IPS-NIHi7 (cell line): ENCODE data around the gene LIMK2.

Source experiments
- DNase-seq: peaks from one replicate; pipeline ENCODE4 v3.0.0; 2012; ENCODE audit warnings: mixed read lengths; ENCODE audit errors: extremely low spot score

Gene LIMK2

GRCh38 chr22:31272522-31273446 lies 60.7 kb downstream of the LIMK2 start:
- DNase-seq = peak; percentile 82

- DNase-seq = no peak
These were observed 61.9 kb downstream of the LIMK2 start for GRCh38 chr22:31274017-31274416.

DNA sequence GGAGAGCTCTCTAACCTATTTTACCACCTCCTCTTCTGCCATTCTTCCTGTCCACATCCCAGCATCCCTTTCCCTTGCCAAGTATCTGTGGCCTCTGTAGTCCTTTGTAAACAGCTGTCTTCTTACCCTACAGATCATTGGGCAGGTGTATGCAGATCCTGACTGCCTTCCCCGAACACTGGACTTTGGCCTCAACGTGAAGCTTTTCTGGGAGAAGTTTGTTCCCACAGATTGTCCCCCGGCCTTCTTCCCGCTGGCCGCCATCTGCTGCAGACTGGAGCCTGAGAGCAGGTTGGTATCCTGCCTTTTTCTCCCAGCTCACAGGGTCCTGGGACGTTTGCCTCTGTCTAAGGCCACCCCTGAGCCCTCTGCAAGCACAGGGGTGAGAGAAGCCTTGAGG lies 62.9 kb downstream of the LIMK2 start:
- no peak for DNase-seq

DNA sequence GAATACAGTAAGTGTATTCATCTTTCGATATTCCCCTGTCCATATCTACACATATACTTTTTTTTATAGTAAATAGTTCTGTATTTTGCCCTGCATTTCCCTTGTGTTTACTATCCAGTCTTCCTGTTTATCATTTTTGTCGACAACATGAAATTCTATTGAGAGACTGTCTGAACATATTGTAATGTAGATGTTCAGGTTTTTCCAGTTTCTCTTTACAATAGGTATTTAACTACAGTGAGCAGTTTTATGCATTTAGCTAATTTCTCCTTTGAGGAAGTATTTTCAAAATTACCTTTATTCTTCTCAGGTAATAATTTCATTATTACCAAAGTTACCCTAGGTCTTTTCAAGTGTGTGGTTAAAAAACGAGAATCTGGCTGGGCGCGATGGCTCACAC lies 63.5 kb downstream of the LIMK2 start:
- DNase-seq = no peak

- no peak for DNase-seq
These were observed 64.5 kb downstream of the LIMK2 start for GRCh38 chr22:31276426-31277167.

DNA sequence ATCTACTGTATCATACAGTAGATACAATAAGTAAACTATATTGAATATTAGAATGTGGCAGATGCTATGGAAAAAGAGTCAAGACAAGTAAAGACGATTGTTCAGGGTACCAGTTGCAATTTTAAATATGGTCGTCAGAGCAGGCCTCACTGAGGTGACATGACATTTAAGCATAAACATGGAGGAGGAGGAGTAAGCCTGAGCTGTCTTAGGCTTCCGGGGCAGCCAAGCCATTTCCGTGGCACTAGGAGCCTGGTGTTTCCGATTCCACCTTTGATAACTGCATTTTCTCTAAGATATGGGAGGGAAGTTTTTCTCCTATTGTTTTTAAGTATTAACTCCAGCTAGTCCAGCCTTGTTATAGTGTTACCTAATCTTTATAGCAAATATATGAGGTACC lies 65.6 kb downstream of the LIMK2 start:
- DNase-seq = no peak

GRCh38 chr22:31278151-31278621 lies 66.1 kb downstream of the LIMK2 start:
- DNase-seq = no peak

DNA sequence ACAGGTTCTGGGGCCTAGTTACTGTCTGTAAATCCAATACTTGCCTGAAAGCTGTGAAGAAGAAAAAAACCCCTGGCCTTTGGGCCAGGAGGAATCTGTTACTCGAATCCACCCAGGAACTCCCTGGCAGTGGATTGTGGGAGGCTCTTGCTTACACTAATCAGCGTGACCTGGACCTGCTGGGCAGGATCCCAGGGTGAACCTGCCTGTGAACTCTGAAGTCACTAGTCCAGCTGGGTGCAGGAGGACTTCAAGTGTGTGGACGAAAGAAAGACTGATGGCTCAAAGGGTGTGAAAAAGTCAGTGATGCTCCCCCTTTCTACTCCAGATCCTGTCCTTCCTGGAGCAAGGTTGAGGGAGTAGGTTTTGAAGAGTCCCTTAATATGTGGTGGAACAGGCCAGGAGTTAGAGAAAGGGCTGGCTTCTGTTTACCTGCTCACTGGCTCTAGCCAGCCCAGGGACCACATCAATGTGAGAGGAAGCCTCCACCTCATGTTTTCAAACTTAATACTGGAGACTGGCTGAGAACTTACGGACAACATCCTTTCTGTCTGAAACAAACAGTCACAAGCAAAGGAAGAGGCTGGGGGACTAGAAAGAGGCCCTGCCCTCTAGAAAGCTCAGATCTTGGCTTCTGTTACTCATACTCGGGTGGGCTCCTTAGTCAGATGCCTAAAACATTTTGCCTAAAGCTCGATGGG lies 66.7 kb downstream of the LIMK2 start:
- DNase-seq = no peak

DNA sequence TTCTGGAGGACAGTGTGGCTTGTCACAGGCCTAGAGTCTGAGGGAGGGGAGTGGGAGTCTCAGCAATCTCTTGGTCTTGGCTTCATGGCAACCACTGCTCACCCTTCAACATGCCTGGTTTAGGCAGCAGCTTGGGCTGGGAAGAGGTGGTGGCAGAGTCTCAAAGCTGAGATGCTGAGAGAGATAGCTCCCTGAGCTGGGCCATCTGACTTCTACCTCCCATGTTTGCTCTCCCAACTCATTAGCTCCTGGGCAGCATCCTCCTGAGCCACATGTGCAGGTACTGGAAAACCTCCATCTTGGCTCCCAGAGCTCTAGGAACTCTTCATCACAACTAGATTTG lies 67.2 kb downstream of the LIMK2 start:
- DNase-seq = no peak

DNA sequence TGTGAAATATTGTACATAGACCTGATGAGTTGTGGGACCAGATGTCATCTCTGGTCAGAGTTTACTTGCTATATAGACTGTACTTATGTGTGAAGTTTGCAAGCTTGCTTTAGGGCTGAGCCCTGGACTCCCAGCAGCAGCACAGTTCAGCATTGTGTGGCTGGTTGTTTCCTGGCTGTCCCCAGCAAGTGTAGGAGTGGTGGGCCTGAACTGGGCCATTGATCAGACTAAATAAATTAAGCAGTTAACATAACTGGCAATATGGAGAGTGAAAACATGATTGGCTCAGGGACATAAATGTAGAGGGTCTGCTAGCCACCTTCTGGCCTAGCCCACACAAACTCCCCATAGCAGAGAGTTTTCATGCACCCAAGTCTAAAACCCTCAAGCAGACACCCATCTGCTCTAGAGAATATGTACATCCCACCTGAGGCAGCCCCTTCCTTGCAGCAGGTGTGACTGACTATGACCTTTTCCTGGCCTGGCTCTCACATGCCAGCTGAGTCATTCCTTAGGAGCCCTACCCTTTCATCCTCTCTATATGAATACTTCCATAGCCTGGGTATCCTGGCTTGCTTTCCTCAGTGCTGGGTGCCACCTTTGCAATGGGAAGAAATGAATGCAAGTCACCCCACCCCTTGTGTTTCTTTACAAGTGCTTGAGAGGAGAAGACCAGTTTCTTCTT lies 67.9 kb downstream of the LIMK2 start:
- DNase-seq = no peak

GRCh38 chr22:31281733-31282132 lies 69.6 kb downstream of the LIMK2 start:
- no peak for DNase-seq

- no peak for DNase-seq
These were observed 70.8 kb downstream of the LIMK2 start for GRCh38 chr22:31282748-31283468.

GRCh38 chr22:31284281-31285155 lies 72.4 kb downstream of the LIMK2 start:
- no peak for DNase-seq

DNA sequence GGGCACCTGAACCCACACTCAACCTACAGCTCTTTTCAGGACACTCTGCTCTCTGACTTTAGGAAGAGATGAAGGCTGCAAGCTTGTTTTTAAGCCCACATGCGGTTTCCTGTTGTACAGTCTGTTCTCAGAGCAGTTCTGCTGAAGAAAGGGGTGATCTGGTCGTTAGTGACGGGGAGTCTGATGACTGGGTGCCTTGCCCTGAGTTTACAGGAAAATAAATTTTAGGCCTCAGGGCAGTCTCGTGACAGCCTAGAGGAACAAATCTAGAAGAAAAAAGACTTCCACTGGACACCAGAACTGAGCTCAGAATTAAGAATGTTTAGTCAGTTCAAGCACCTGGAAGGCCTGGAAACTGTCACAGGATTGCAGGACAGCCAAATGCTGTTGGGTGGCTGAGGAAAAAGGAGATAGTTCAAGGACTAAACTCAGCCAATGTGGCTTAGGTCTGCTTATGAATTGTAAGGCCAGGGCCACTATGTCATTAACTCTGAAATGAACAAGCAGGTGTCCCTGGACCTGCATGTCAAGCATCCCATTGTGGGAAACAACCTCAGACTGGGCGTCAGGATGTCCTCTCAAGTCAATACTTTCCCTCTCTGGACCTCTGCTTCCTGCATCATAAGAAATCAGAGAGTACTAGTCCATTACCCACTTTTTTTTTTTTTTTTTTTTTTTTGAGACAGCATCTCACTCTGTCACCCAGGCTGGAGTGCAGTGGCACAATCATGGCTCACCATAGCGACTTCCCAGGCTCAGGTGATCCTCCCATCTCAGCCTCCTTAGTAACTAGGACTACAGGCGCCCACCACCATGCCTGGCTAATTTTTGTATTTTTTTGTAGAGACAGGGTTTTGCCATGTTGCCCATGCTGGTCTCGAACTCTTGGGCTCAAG lies 74.5 kb downstream of the LIMK2 start:
- no peak for DNase-seq

DNA sequence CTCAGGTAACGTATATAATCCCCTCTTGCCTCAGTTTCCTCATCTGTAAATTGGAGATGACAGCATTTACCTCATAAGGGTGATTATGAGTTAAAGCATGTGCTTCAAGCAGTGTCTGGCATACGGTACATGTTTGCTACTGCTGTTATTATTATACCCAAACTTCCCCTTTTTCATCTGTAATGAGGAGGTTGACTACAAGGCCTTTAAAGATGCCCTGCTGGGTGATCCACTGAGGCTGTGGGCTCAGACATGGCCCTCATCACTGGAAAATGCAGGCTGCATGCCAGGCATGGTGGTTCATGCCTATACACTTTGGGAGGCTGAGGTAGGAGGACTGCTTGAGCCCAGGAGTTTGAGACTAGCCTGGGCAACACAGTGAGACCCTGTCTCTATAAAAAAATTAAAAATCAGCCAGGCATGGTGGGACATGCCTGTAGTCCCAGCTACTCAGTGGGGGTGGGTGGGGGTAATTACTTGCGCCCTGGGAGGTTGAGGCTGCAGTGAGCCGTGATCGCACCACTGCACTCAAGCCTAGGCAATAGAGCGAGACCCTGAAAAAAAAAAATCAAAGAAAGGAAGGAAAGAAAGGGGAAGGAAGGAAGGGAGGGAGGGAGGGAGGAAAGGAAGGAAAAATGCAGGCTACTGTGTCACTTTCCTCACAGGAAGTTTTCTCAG lies 75.9 kb downstream of the LIMK2 start:
- no peak for DNase-seq

DNA sequence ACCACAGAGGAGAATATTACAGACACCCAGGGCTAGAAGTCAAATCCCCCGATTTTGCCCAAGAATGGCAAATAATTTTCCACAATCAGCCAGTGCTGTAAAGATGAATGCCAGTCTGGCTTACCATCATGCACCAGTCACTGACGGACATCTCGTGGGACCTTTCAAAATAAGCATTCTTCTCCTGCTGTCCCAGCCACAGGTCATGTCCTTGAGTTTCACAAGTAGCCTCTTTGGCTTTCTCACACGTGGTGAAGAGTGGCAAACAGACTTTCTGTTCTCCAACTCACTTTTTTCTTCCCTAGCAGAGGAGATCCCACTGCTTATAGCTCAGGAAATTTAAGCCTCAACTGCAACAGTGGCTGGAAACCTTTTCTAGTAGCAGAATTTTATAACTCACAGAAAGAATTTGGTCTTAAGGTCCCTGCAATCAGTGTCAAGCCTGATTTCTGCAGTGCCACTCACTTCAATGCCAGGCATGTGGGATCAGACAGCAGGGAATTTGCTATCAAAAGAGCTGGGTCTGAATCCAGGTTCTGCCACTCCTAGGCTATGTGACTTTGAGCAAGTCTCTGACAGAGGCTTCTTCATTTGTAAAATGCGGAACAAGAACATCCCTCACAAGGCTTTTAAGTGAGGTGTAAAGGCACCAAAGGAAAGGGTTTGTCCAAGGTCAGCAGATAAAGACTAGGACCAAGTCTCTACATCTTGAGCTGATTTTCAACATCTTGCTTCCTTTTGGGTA lies 76.6 kb downstream of the LIMK2 start:
- DNase-seq = no peak

- DNase-seq = no peak
These were observed 77.2 kb downstream of the LIMK2 start for GRCh38 chr22:31289344-31289743.
